CD4-positive, alpha-beta T cell treated with Interleukin-4 for 4 hours (primary cell): ENCODE data around the gene TIMM50.
A peak's percentile ranks its signal among the peaks of the same experiment; 100 is the strongest.

Source experiments
- DNase-seq: peaks from one replicate; pipeline ENCODE4 v3.0.0-alpha.2; 2020

Gene TIMM50

DNA sequence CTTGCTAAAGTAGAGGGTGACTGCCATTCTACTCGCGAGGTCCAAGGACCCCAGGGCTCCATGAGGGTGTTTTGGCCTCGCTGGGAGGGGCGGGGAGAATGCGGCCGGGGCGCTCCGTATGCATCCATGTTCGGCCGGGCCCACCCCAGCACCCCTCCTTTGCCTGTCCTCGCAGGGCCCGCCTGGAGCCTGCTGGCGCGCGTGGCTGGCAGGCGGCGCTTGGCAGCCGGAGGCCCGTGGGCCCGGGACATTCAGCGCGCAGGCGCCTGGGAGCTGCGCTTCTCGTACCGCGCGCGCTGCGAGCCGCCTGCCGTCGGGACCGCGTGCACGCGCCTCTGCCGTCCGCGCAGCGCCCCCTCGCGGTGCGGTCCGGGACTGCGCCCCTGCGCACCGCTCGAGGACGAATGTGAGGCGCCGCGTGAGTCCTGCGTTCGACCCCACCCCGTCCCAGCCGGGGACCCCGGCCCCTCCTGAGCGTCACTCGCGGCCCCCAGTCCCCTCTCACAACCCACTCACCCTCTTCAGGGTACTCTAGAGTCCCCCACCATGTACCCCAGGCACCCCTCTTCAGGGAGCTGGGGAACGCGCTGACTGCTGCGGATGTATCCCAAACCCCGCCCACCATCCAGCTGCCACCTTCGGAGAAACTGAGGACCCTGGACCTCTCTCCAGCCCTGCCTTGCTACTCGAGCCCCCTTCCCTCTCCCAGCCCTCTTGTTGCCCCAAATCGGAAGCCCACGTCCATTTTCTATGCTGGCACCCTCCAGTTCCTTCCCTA lies 22.2 kb downstream of the TIMM50 start:
- peak; percentile 65 for DNase-seq

GRCh38 chr19:39506598-39506943 lies 25.9 kb downstream of the TIMM50 start:
- DNase-seq = no peak

GRCh38 chr19:39506944-39507714 lies 26.5 kb downstream of the TIMM50 start:
- peak; percentile 27 for DNase-seq

DNA sequence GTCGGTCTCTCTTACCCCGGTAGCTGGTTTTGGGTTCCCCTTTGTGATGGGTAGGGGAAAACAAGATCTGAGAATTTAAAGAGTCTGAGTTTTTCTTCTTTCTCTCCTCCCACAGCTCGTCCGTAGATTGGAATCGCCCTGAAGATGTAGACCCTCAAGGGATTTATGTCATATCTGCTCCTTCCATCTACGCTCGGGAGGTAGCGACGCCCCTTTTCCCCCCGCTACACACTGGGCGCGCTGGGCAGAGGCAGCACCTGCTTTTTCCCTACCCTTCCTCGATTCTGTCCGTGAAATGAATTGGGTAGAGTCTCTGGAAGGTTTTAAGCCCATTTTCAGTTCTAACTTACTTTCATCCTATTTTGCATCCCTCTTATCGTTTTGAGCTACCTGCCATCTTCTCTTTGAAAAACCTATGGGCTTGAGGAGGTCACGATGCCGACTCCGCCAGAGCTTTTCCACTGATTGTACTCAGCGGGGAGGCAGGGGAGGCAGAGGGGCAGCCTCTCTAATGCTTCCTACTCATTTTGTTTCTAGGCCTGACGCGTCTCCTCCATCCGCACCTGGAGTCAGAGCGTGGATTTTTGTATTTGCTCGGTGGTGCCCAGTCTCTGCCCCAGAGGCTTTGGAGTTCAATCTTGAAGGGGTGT lies 27.2 kb downstream of the TIMM50 start:
- no peak for DNase-seq

DNA sequence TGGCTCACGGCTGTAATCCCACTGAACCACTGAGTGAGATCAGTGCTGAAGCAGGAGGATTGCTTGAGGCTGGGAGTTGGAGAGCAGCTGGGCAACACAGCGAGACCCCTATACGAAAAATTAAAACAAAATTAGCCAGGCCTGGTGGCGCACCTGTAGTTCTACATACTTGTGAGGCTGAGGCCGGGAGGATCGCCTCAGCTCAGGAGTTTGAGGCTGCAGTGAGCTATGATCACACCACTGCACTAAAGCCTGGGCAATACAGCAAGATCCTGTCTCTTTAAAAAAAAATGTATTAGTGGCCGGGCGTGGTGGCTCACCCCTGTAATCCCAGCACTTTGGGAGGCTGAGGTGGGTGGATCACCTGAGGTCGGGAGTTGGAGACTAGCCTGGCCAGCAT lies 28.0 kb downstream of the TIMM50 start:
- no peak for DNase-seq

DNA sequence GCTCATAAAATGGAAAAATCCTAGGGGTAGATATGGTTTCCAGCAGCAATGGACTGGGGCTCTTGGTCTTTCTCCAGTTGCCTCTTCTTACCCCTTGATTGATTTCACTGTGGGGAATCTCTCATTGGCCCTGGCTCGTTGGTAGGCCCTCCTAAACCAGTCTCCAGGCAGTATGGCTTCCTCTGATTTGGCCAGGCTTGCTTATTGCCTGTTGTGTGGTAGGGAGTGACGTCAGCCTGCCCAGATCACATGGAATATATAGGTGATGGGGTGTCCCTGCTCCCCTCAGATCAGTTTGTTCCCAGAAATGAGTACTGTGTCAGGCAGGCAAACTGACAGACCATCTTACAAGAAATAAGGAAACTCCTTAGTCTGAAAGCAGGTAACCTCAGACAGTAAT lies 28.6 kb downstream of the TIMM50 start:
- no peak for DNase-seq

DNA sequence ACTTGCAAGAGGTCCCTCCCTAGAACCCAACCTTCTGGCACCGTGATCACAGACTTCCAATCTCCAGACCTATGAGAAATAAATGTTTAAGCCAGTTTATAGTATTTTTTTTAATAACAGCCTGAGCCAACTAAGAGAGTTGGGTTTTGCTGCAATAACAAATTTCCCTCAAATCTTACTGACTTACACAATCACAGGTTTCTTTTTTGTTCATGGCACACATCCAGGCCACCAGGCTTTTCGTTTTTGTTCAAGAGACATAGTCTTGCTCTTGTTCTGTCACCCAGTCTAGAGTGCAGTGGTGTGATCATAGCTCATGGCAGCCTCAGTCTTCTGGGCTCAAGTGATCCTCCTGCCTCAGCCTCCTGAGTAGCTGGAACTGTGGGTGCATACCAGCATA lies 32.4 kb downstream of the TIMM50 start:
- DNase-seq = no peak

- DNase-seq = no peak
Observed at GRCh38 chr19:39514840-39515550, 34.4 kb downstream of the TIMM50 start, which contains the start of gene SELENOV. Gene SELENOV, plus strand, starts transcription at chr19:39515139. Its CDS starts 74 bp downstream, at chr19:39515213.

DNA sequence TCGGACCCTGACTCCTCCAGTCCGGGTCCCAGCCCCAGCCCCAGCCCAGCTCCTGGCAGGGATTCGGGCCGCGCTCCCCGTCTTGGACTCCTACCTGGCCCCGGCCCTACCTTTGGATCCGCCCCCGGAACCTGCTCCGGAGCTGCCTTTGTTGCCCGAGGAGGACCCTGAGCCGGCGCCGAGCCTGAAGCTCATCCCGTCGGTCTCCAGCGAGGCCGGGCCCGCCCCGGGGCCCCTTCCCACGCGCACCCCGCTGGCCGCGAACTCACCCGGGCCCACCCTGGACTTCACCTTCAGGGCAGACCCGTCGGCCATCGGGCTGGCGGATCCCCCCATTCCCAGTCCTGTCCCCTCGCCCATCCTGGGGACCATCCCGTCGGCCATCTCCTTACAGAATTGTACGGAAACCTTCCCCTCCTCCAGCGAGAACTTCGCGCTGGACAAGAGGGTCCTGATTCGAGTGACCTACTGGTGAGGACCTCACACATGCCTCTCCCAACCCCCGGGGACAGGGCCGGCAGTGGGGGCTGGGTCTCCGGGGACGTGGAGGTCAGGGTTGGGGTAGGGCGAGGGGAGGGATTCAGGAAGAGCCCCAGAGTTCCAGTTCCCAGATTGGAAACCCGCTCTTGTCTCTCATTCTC lies 35.0 kb downstream of the TIMM50 start:
- DNase-seq = no peak

DNA sequence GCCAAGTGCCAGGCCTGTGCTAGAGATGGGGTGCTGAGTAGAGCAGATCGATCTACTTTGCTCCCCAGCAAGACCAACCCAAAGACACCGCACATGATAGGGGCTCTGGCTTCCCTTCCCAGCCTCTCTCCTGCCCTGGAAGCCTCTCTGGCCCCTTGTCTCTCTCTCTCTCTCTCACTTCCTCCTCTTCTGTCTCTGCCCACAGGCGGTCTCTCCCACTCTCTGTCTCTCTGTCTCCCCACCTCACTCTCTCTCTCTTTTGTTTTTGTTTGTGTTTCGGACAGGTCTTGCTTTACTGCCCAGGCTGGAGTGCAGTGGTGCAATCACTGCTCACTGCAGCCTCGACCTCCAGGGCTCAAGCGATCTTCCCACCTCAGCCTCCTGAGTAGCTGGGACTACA lies 35.6 kb downstream of the TIMM50 start:
- no peak for DNase-seq

- no peak for DNase-seq
Observed at GRCh38 chr19:39517432-39517831, 36.8 kb downstream of the TIMM50 start.

- no peak for DNase-seq
Observed at GRCh38 chr19:39518458-39518857, 37.8 kb downstream of the TIMM50 start.

GRCh38 chr19:39518975-39519374 lies 38.3 kb downstream of the TIMM50 start:
- DNase-seq = no peak

DNA sequence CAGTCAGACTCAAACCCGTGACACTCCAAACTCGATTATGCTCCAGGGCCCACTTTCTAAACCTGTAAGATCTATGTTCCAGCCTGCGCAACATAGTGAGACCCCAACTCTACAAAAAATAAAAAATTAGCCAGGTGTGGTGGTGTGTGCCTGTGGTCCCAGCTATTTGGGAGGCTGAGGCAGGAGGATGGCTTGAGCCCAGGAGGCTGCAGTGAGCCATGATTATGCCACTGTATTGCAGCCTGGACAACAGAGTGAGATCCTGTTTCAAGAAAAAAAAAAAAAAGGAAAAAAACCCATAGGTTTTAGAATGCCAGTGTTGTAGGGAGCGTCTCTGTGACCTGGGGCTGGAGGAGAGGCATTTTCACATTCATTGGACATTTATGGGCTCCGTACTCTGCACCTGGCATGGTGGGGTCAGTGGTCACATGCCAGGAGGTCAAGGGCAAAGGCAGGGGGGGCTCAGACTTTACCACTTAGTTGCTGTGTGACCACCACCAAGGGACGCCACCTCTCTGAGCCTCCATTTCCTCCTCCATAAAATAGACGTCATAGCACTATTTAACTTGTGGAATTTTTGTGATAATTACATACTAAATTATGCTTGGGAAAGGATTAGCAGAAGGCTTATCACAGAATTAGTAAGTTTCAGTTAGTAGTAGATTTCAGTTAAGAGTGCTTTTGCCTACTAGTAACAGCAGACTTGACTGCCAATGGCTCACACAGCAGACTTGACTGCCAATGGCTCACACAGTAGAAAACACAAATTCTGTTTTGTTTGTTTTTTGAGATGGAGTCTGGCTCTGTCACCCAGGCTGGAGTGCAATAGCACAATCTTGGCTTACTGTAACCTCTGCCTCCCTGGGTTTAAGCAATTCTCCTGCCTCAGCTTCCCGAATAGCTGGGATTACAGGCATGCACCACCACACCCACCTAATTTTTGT lies 40.2 kb downstream of the TIMM50 start:
- DNase-seq = no peak

DNA sequence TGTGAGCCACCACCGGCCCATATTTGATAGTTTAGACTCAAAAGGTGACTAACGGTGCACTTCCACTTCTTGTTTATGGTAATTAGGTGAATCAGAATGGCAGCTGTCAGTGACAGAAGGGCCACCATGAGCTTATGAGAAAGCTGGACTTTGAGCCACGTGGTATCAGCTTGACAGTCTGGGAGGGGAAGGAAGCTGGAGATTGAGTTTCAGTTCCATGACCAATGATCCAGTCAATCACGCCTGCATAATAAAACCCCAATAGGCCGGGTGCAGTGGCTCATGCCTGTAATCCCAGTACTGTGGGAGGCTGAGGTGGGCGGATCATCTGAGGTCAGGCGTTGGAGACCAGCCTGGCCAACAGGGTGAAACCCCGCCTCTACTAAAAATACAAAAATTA lies 43.9 kb downstream of the TIMM50 start:
- peak; percentile 6 for DNase-seq

DNA sequence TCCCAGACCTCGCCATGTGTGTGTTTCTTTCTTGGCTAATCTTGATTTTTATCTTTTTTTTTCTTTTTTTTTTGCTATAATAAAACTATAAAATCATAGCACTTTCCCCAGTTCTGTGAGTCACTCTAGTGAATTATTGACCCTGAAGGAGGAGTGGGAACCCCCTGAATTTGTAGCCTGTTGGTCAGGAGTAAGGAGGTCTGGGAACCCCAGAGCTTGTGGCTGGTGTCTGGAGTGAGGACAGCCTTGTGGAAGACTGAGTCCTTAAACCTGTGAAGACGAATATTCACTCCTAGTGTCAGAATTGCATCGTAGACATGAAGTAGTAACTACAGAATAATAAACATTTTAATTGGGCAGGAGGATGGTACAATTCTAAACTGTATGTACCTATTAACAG lies 44.6 kb downstream of the TIMM50 start:
- DNase-seq = no peak

DNA sequence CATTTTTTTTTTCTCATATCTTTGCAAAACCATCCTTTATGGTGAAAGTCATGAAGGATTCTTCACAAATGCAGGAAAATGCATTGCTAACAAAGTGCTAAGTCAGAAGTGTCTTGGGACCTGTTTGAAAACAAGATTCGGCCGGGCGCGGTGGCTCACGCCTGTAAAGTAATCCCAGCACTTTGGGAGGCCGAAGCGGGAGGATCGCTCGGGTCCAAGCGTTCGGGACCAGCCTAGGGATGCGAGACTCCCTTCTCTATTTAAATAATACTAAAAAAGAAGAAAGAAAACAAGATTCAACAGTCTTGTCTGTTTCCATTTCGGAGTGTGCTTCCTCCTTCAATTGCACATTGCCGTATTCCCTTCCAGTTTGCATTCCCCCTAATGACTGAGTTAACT lies 51.2 kb downstream of the TIMM50 start:
- no peak for DNase-seq

GRCh38 chr19:39532233-39533002 lies 51.8 kb downstream of the TIMM50 start, which contains the start of gene EID2B:
Gene EID2B, minus strand, starts transcription at chr19:39532852. Its CDS starts 50 bp downstream, at chr19:39532802.
- DNase-seq = peak; percentile 91

DNA sequence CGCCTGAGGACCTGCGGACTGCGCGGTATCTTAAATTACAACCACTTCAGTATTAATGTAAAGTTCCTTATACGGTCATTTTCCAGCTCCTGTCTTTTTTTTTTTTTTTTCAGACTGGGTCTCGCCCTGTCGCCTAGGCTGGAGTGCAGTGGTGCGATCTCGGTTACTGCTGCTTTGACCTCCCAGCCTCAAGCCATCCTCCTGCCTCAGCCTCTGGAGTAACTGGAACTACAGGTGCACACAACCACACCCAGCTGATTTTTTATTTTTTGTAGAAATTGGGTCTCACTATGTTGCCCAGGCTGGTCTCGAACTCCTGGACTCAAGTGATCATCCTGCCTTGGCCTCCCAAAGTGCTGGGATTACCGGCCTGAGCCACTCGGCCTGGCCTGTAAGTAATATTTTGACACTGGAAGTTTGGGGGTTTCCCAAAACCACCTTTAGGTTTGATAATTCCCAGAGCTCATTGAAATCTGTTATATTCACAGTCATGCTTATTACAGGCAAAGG lies 52.4 kb downstream of the TIMM50 start:
- DNase-seq = no peak

- DNase-seq = no peak
Observed at GRCh38 chr19:39533791-39534190, 53.2 kb downstream of the TIMM50 start.
